ENCODE data around the gene EIPR1. TPM values are rescaled to one million over a fixed set of nuclear protein-coding genes. Genes with fewer than 3 reads are reported as not detected.

EIPR1 gene
- total RNA-seq, 1 donor from 2014 or later, result 46.4 TPM

- no peaks in the 10 kb centered on the region for H3K9me3 Mint-ChIP-seq
- H3K4me3 Mint-ChIP-seq (ENCODE audit: low read depth), result no peak overlapping the region
- DNase-seq (ENCODE audit: low spot score), result no peak
- H3K36me3 Mint-ChIP-seq (ENCODE audit: low read depth), result peaks cover 11% of the 10 kb centered on the region
- intact Hi-C loops (cut with micrococcal nuclease), result no loop called here
- H3K27ac Mint-ChIP-seq, result no peak overlapping the region
- no peaks in the 10 kb centered on the region for H3K4me1 Mint-ChIP-seq (ENCODE audit: low read depth)
- H3K27me3 Mint-ChIP-seq (ENCODE audit: low read depth), result no peaks in the 10 kb centered on the region
Observed at GRCh38 chr2:3170792-3171455, 206.7 kb downstream of the EIPR1 start.

- Mint-ChIP-seq H3K36me3 (ENCODE audit: low read depth) (peaks cover 15% of the 10 kb centered on the region), H3K27me3 (ENCODE audit: low read depth) (no peaks in the 10 kb centered on the region), H3K4me3 (ENCODE audit: low read depth) (no peak overlapping the region), H3K4me1 (ENCODE audit: low read depth) (no peaks in the 10 kb centered on the region), H3K9me3 (peaks cover 10% of the 10 kb centered on the region), H3K27ac (no peak overlapping the region)
- DNase-seq (ENCODE audit: low spot score), result no peak
- intact Hi-C loops (cut with micrococcal nuclease), result no loop called here
Observed at GRCh38 chr2:3169106-3169870, 208.3 kb downstream of the EIPR1 start.

- DNase-seq (ENCODE audit: low spot score), result no peak
- Mint-ChIP-seq H3K4me3 (ENCODE audit: low read depth) (no peak overlapping the region), H3K36me3 (ENCODE audit: low read depth) (peaks cover 23% of the 10 kb centered on the region), H3K27me3 (ENCODE audit: low read depth) (no peaks in the 10 kb centered on the region), H3K9me3 (peaks cover 19% of the 10 kb centered on the region), H3K4me1 (ENCODE audit: low read depth) (no peaks in the 10 kb centered on the region), H3K27ac (no peak overlapping the region)
- intact Hi-C loops (cut with micrococcal nuclease), result no loop called here
Observed at GRCh38 chr2:3168230-3168891, 209.3 kb downstream of the EIPR1 start.

GRCh38 chr2:3163401-3163800 is 214.2 kb downstream of the EIPR1 start:
- no peak for DNase-seq (ENCODE audit: low spot score)
- peaks cover 23% of the 10 kb centered on the region for H3K9me3 Mint-ChIP-seq
- H3K36me3 Mint-ChIP-seq (ENCODE audit: low read depth), result peaks cover 25% of the 10 kb centered on the region
- no peaks in the 10 kb centered on the region for H3K4me1 Mint-ChIP-seq (ENCODE audit: low read depth)
- H3K4me3 Mint-ChIP-seq (ENCODE audit: low read depth), result no peak overlapping the region
- intact Hi-C loops (cut with micrococcal nuclease), result no loop called here
- H3K27ac Mint-ChIP-seq, result no peak overlapping the region
- no peaks in the 10 kb centered on the region for H3K27me3 Mint-ChIP-seq (ENCODE audit: low read depth)

- no peak for DNase-seq (ENCODE audit: low spot score)
- Mint-ChIP-seq H3K27ac (no peak overlapping the region), H3K9me3 (peaks cover 23% of the 10 kb centered on the region), H3K36me3 (ENCODE audit: low read depth) (peaks cover 25% of the 10 kb centered on the region), H3K27me3 (ENCODE audit: low read depth) (no peaks in the 10 kb centered on the region), H3K4me3 (ENCODE audit: low read depth) (no peak overlapping the region), H3K4me1 (ENCODE audit: low read depth) (no peaks in the 10 kb centered on the region)
- intact Hi-C loops (cut with micrococcal nuclease), result no loop called here
Observed at GRCh38 chr2:3162442-3163077, 215.1 kb downstream of the EIPR1 start.

- no peak overlapping the region for H3K27ac Mint-ChIP-seq
- no peak overlapping the region for H3K4me3 Mint-ChIP-seq (ENCODE audit: low read depth)
- H3K36me3 Mint-ChIP-seq (ENCODE audit: low read depth), result peaks cover 20% of the 10 kb centered on the region
- no peaks in the 10 kb centered on the region for H3K27me3 Mint-ChIP-seq (ENCODE audit: low read depth)
- DNase-seq (ENCODE audit: low spot score), result no peak
- H3K9me3 Mint-ChIP-seq, result peaks cover 23% of the 10 kb centered on the region
- intact Hi-C loops (cut with micrococcal nuclease), result no loop called here
- no peaks in the 10 kb centered on the region for H3K4me1 Mint-ChIP-seq (ENCODE audit: low read depth)
Observed at GRCh38 chr2:3160751-3161330, 216.8 kb downstream of the EIPR1 start.

- Mint-ChIP-seq H3K9me3 (peaks cover 17% of the 10 kb centered on the region), H3K36me3 (ENCODE audit: low read depth) (peaks cover 17% of the 10 kb centered on the region), H3K27ac (no peak overlapping the region), H3K27me3 (ENCODE audit: low read depth) (no peaks in the 10 kb centered on the region), H3K4me3 (ENCODE audit: low read depth) (no peak overlapping the region), H3K4me1 (ENCODE audit: low read depth) (peaks cover under 1% of the 10 kb centered on the region)
- no peak for DNase-seq (ENCODE audit: low spot score)
- intact Hi-C loops (cut with micrococcal nuclease), result no loop called here
Observed at GRCh38 chr2:3159782-3160545, 217.7 kb downstream of the EIPR1 start.

- Mint-ChIP-seq H3K4me3 (ENCODE audit: low read depth) (no peak overlapping the region), H3K9me3 (no peaks in the 10 kb centered on the region), H3K27ac (no peak overlapping the region), H3K36me3 (ENCODE audit: low read depth) (peaks cover 8% of the 10 kb centered on the region), H3K4me1 (ENCODE audit: low read depth) (peaks cover 3% of the 10 kb centered on the region), H3K27me3 (ENCODE audit: low read depth) (no peaks in the 10 kb centered on the region)
- no peak for DNase-seq (ENCODE audit: low spot score)
- intact Hi-C loops (cut with micrococcal nuclease), result no loop called here
Observed at GRCh38 chr2:3154700-3155099, 222.9 kb downstream of the EIPR1 start.

- Mint-ChIP-seq H3K9me3 (no peaks in the 10 kb centered on the region), H3K36me3 (ENCODE audit: low read depth) (peaks cover 8% of the 10 kb centered on the region), H3K27me3 (ENCODE audit: low read depth) (no peaks in the 10 kb centered on the region), H3K27ac (no peak overlapping the region), H3K4me1 (ENCODE audit: low read depth) (peaks cover 3% of the 10 kb centered on the region), H3K4me3 (ENCODE audit: low read depth) (no peak overlapping the region)
- intact Hi-C loops (cut with micrococcal nuclease), result no loop called here
- DNase-seq (ENCODE audit: low spot score), result no peak
Observed at GRCh38 chr2:3154146-3154545, 223.5 kb downstream of the EIPR1 start.

- H3K27me3 Mint-ChIP-seq (ENCODE audit: low read depth), result no peaks in the 10 kb centered on the region
- DNase-seq (ENCODE audit: low spot score), result no peak
- intact Hi-C loops (cut with micrococcal nuclease), result no loop called here
- no peaks in the 10 kb centered on the region for H3K9me3 Mint-ChIP-seq
- H3K4me1 Mint-ChIP-seq (ENCODE audit: low read depth), result peaks cover 3% of the 10 kb centered on the region
- peaks cover 8% of the 10 kb centered on the region for H3K36me3 Mint-ChIP-seq (ENCODE audit: low read depth)
- H3K27ac Mint-ChIP-seq, result no peak overlapping the region
- no peak overlapping the region for H3K4me3 Mint-ChIP-seq (ENCODE audit: low read depth)
Observed at GRCh38 chr2:3151153-3151918, 226.3 kb downstream of the EIPR1 start.

GRCh38 chr2:3149441-3150217 is 228.0 kb downstream of the EIPR1 start:
- Mint-ChIP-seq H3K4me1 (ENCODE audit: low read depth) (no peaks in the 10 kb centered on the region), H3K4me3 (ENCODE audit: low read depth) (no peak overlapping the region), H3K9me3 (no peaks in the 10 kb centered on the region)

More at GRCh38 chr2:3149441-3150217, 228.0 kb downstream of the EIPR1 start:
- Mint-ChIP-seq H3K27me3 (ENCODE audit: low read depth) (no peaks in the 10 kb centered on the region), H3K36me3 (ENCODE audit: low read depth) (peaks cover 8% of the 10 kb centered on the region), H3K27ac (no peak overlapping the region)
- no peak for DNase-seq (ENCODE audit: low spot score)
- intact Hi-C loops (cut with micrococcal nuclease), result no loop called here

All from activated T-helper 2 cell treated with anti-CD3 and anti-CD28 coated beads, Interferon-gamma antibody, Interleukin-2, Interleukin-4, amounts not matched to agents 10 μg/mL and 5 μg/mL and 100 μg/mL, durations not matched to agents 14 hours and 24 hours and 36 hours (primary cell).